ENCODE measurements around the gene HOXA13. TPM values are rescaled to one million over a fixed set of nuclear protein-coding genes. Genes with fewer than 3 reads are reported as not detected.

The HOXA13 gene
- total and polyA plus RNA-seq, 10 of the 15 experiments (the other 5 are each of a cell fraction or from before 2014, with no cell fraction given) = not detected

DNA sequence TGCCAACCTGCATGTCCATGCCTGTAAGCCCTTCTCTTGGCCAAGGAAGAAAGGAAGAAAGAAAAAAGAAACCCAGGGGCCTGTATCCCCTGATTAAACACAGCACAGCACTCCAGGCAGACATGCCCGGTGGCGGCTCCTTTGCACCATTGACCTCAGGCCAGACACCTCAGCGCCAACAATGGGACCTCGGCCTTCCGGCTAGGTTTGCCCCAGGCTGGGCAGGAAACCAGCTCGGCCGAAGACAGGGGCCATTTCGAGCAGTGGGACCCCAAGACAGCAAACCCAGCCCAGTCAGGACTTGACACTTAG lies 28.6 kb downstream of the HOXA13 start:
- CTCF ChIA-PET = no interaction called here
- no TSS peak for BruUV-seq (replicated peaks)
- 46% methylated on average over 8 of the region's 8 CpGs for WGBS (ENCODE audit: insufficient coverage, insufficient replicate concordance, low lambda C conversion rate, missing lambda C conversion rate)

More for the DNA sequence above, 28.6 kb downstream of the HOXA13 start:
- H3K79me2 ChIP-seq (ENCODE audit: control insufficient read depth, insufficient read depth, low read length) = no peaks in the 10 kb centered on the region
- no peak overlapping the region for H3K4me3 ChIP-seq
- ATAC-seq (no peak; the same call in 1 of the 3 replicates), FAIRE-seq (no peak), DNase-seq (ENCODE audit: low read depth, low spot score) (no peak)
- TF ChIP-seq SUPT20H (IDR thresholded peaks at IDR 0.05; ENCODE audit: borderline replicate concordance, control insufficient read depth, low read depth, low read length) (no peak), GATAD2B (conservative IDR thresholded peaks at IDR 0.05; ENCODE audit: low read depth) (no peak), MYB (IDR thresholded peaks at IDR 0.05; ENCODE audit: borderline replicate concordance, low read depth, low read length) (no peak), NFXL1 (IDR thresholded peaks at IDR 0.05; ENCODE audit: borderline replicate concordance) (no peak), DPF2 (IDR thresholded peaks at IDR 0.05) (no peak), STAT1 (conservative IDR thresholded peaks at IDR 0.05) (no peak), JUNB (IDR thresholded peaks at IDR 0.05) (no peak), RFX5 (IDR thresholded peaks at IDR 0.05; ENCODE audit: low read depth, low read length) (no peak)
- TF ChIP-seq, protein P1, sequence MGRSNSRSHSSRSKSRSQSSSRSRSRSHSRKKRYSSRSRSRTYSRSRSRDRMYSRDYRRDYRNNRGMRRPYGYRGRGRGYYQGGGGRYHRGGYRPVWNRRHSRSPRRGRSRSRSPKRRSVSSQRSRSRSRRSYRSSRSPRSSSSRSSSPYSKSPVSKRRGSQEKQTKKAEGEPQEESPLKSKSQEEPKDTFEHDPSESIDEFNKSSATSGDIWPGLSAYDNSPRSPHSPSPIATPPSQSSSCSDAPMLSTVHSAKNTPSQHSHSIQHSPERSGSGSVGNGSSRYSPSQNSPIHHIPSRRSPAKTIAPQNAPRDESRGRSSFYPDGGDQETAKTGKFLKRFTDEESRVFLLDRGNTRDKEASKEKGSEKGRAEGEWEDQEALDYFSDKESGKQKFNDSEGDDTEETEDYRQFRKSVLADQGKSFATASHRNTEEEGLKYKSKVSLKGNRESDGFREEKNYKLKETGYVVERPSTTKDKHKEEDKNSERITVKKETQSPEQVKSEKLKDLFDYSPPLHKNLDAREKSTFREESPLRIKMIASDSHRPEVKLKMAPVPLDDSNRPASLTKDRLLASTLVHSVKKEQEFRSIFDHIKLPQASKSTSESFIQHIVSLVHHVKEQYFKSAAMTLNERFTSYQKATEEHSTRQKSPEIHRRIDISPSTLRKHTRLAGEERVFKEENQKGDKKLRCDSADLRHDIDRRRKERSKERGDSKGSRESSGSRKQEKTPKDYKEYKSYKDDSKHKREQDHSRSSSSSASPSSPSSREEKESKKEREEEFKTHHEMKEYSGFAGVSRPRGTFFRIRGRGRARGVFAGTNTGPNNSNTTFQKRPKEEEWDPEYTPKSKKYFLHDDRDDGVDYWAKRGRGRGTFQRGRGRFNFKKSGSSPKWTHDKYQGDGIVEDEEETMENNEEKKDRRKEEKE (IDR thresholded peaks at IDR 0.05) = no peak
- H3K9ac ChIP-seq (ENCODE audit: control insufficient read depth, insufficient read depth, low read length) = no peak overlapping the region
- H3K9me3 ChIP-seq (replicated peaks; ENCODE audit: control insufficient read depth, insufficient read depth, low read length) = no peaks in the 10 kb centered on the region; the same call in 2 of the 3 replicates
- no peaks in the 10 kb centered on the region for H3K4me1 ChIP-seq (ENCODE audit: control insufficient read depth, insufficient read depth, low read length)
- ChIA-PET RAD21 (ENCODE audit: unreplicated experiment) (no interaction called here), SMC1A (ENCODE audit: uncharacterized antibody, unreplicated experiment) (no interaction called here), POLR2A (no interaction called here)
- no peaks in the 10 kb centered on the region for H4K20me1 ChIP-seq (ENCODE audit: control insufficient read depth, insufficient read depth)
- in situ Hi-C loops (cut with MboI) (loop anchor here (25.0 kb wide), 1 partner anchor 1084 kb away; no protein-coding TSS in a partner anchor), intact Hi-C loops (cut with micrococcal nuclease; ENCODE audit: unreplicated experiment) (no loop called here)
- H3K27ac ChIP-seq (ENCODE audit: control insufficient read depth, insufficient read depth) = no peak overlapping the region
- no peaks in the 10 kb centered on the region; a peak in 1 of 4 replicates for H3K36me3 ChIP-seq (ENCODE audit: control insufficient read depth in 2 of 2, insufficient read depth in 2 of 2, low read length in 1 of 2)
- no peak overlapping the region for H2AFZ ChIP-seq (ENCODE audit: control insufficient read depth, low read depth, low read length)
- no peak overlapping the region for H3K4me2 ChIP-seq (ENCODE audit: control insufficient read depth, insufficient read depth)
- peaks cover 28 to 38% of the 10 kb centered on the region in 2 experiments for H3K27me3 ChIP-seq (replicated peaks in 1 of 2; ENCODE audit: control insufficient read depth in 2 of 2, insufficient read depth in 2 of 2, low read length in 1 of 2)
